HG02981 (cell line): ENCODE data around the gene SLC9A7.

ENCODE experiments used
- ATAC-seq: cut with Tn5 transposase; IDR thresholded peaks from one replicate; pipeline ENCODE4 v1.9.1; 2021; ENCODE audit warnings: mild to moderate bottlenecking, moderate library complexity; ENCODE audit not compliant: unreplicated experiment

SLC9A7 gene

DNA sequence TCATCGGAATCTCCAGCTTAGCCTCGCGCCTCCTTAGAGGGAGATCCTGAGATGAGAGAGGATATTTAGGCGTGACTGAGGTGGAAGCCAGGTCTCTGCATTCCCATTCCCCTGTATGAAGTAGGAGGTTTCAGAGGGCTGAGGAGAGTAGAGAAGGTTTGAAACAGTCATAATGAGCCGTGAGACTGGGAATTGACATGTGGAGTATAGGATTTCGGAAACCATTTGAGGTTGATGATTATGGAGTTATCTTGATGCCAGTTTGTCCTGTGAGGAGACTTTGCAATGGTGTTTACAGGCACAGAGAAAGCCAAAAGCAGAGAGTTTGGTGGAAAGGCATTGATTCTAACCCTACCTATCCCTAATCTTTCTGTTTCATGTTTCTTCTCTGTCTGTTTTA, 183.3 kb downstream of the SLC9A7 start:
- no peak for ATAC-seq

- ATAC-seq: no peak
Measured at GRCh38 chrX:46574774-46575381, 184.0 kb downstream of the SLC9A7 start.

GRCh38 chrX:46573892-46574773, 184.8 kb downstream of the SLC9A7 start:
- peak; percentile 34 for ATAC-seq

GRCh38 chrX:46573331-46573891, 185.5 kb downstream of the SLC9A7 start, which contains the start of gene CHST7:
TSS of gene CHST7 (plus strand) at chrX:46573765. CDS start at chrX:46573932, 167 bp downstream.
- peak; percentile 33 for ATAC-seq

DNA sequence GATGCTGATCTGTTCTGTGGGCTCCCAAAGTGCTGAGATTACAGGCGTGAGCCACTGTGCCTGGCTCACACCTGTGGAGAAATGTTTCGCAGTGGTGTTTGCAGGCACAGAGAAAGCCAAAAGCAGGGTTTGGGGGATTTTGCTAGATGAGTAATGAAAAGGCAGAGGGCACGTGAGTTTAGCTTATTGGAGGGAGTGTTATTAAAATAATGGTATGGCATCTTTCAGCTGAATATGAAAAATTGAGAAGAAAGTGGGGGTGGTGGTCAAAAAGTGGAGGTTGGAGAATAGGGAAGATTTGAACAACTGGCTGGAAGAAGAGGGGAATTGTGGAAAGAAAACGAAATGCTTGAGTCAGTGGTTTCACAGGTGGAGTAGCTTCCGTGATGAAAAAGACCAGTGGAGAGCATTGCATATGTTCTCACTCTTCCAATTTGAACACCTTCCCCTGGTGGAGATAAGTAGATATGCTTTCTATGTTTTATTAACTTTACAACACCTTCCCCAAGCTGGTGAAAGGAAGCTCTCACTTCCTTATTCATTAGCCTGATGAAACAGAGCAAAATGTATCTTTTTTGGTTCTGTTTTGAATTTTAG, 186.5 kb downstream of the SLC9A7 start:
- ATAC-seq: peak; percentile 45

GRCh38 chrX:46571423-46572339, 187.2 kb downstream of the SLC9A7 start:
- no peak for ATAC-seq

- ATAC-seq: no peak
Measured at GRCh38 chrX:46569621-46570020, 189.3 kb downstream of the SLC9A7 start.

DNA sequence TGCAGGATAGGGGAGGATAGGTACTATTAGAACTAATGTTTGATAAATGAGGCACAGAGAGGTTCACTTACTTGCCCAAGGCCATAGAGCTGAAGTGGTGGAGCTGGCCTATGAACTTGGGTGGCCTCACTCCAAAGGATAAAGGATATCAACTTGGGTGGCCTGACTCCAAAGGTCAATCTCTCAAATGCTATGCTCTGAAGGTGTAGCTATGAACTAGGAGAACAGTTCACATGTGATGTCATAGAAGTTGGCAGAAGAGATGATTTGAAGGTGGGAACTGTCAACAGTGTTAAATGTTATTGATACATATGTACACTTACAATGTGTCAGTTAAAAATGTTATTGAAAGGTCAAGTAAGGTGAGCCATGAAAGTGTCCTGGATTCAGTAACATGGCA, 191.5 kb downstream of the SLC9A7 start:
- no peak for ATAC-seq

- peak; percentile 89 for ATAC-seq
Measured at GRCh38 chrX:46561824-46562657, 196.9 kb downstream of the SLC9A7 start.

- no peak for ATAC-seq
Measured at GRCh38 chrX:46559062-46559461, 199.9 kb downstream of the SLC9A7 start.

- ATAC-seq: no peak
Measured at GRCh38 chrX:46554942-46555341, 204.0 kb downstream of the SLC9A7 start.

DNA sequence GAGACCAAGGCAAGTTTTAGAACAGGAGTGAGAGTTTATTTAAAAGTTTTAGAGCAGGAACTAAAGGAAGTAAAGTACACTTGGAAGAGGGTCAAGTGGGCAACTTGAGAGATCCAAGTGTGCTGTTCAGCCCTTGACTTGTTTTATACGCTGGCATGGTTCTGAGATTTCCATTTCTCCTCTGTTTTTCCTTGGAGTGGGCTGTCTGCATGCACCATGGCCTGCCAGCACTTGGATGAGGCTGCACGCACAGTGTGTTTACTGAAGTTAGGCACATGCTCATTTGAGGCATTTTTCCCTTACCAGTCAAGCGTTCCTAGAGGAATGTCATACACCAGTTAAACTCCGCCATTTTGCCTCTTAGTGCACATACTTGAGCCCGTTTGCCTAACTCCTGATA, 205.0 kb downstream of the SLC9A7 start:
- ATAC-seq: no peak

GRCh38 chrX:46551494-46552128, 207.3 kb downstream of the SLC9A7 start:
- ATAC-seq: no peak

DNA sequence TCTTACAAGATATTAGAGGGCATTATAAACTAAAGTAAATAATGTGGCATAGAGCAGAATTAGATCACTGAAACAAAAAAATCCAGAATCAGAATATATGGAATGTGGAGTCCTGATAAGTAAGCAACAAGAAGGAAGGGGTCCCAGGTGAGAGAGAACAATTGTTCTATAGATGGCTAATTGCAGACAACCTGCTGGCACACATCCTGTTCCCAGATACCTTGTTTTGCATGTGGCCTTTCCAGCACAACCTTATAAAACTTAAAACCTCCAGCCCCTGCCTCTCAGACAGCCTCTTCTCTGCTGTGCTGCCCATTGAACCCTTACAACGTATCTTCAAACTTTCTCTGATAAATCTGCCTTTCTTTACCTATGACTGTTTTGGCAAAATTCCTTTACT, 209.0 kb downstream of the SLC9A7 start:
- no peak for ATAC-seq
